Gastroesophageal sphincter (tissue), 3 donors: Measurements from ENCODE around the gene SMARCA2.

Source experiments
- CTCF ChIP-seq, 4 experiments: fragments of 200-600 bp in 2 of 4; fragments of 450-650 bp in 2 of 4; sonication (generic) in 1 of 4; IDR thresholded peaks; one replicate each; pipeline ENCODE4 v1.5.1; 2017 to 2019; ENCODE audit warnings: antibody characterized with exemption in 4 of 4, mild to moderate bottlenecking in 2 of 4, moderate library complexity in 2 of 4
- POLR2A ChIP-seq, 2 donors: fragments of 450-650 bp; IDR thresholded peaks; one replicate each; pipeline ENCODE4 v1.6.1; 2017; ENCODE audit warnings: antibody characterized with exemption in 2 of 2, mild to moderate bottlenecking in 2 of 2, moderate library complexity in 1 of 2
- POLR2AphosphoS5 ChIP-seq: sonication (generic); formaldehyde crosslinking; IDR thresholded peaks from one replicate; pipeline ENCODE4 v1.6.1; 2017; ENCODE audit warnings: antibody characterized with exemption

- TF ChIP-seq CTCF (IDR thresholded peaks at IDR 0.05) (no peak), POLR2AphosphoS5 (no peak), POLR2A (IDR thresholded peaks at IDR 0.05) (no peak)
Observed at GRCh38 chr9:2023042-2023441, 7.9 kb downstream of the SMARCA2 start.
